GM21723 (cell line): ENCODE results near the gene TMEM204.

Experiments used
- ATAC-seq: cut with Tn5 transposase; IDR thresholded peaks from one replicate; pipeline ENCODE4 v1.9.1; 2021; ENCODE audit warnings: mild to moderate bottlenecking, moderate library complexity; ENCODE audit not compliant: unreplicated experiment

TMEM204 gene

DNA sequence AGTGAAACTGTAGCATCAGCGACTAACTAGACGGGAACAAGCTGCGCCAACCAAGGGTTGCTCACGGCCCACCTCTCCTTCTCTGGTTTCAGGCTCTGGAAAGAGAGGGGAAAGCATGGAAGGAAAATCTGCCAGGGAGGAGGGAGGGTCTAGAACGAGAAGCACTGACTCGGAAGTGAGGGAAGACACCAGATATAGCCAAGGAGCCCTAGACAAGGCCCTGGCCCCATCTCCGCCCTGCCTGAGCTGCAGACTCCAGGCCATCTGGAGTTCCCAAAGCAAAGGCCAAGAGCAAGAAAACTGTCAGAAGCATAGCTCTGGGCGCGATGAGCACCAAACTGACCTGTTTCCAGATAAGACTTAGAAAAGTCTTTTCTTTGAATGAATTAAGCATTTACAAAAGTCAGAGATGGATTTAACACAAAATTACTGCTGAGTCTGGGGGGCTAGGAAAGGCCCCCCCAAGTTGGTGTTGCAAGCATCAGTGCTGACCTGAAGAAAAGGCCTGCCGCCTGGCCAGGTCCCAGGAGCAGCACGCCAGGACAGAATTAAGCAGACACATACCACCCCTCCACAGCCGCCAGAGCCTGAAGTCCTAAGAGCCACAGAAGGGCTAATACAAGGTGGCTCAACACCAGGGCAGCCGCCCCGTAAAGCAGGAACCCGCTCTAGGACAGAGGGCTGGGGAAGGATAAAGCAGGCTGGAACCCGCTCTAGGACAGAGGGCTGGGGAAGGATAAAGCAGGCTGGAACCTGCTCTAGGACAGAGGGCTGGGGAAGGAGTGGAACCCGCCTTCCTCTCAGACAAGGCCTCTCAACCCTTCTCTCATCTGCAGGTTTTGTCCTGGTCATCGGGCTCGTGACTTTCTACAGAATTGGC, 20.7 kb downstream of the TMEM204 start:
- ATAC-seq: no peak

- no peak for ATAC-seq
These were observed 21.5 kb downstream of the TMEM204 start for GRCh38 chr16:1554826-1555445.

GRCh38 chr16:1556254-1556653, 22.8 kb downstream of the TMEM204 start:
- ATAC-seq: no peak

GRCh38 chr16:1557074-1557473, 23.6 kb downstream of the TMEM204 start:
- ATAC-seq: no peak

DNA sequence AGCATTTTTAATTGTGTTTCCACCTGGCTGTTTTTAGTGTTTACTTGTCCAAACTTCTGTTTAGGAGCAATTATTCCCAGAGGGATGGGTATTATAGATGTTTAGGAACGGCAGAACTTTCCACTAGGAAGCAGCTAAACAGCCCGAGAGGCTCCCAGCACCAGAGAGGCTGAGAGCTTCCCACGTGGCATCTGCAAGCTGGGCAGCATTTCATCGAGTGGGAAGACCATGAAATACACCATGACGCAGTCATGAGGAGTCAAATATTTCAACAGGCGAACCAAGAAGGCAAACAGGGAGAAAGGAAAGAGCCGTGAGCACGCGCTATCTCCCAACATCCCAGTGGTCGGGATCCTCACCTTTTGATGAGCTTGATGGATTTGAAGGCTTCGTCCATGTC, 24.1 kb downstream of the TMEM204 start:
- no peak for ATAC-seq

GRCh38 chr16:1559446-1559975, 26.0 kb downstream of the TMEM204 start:
- no peak for ATAC-seq

GRCh38 chr16:1560153-1560552, 26.7 kb downstream of the TMEM204 start:
- ATAC-seq: no peak

GRCh38 chr16:1560866-1561265, 27.4 kb downstream of the TMEM204 start:
- no peak for ATAC-seq

GRCh38 chr16:1561266-1561665, 27.8 kb downstream of the TMEM204 start:
- no peak for ATAC-seq

- ATAC-seq: no peak
These were observed 28.4 kb downstream of the TMEM204 start for GRCh38 chr16:1561836-1562235.

GRCh38 chr16:1563786-1564185, 30.3 kb downstream of the TMEM204 start:
- ATAC-seq: no peak

DNA sequence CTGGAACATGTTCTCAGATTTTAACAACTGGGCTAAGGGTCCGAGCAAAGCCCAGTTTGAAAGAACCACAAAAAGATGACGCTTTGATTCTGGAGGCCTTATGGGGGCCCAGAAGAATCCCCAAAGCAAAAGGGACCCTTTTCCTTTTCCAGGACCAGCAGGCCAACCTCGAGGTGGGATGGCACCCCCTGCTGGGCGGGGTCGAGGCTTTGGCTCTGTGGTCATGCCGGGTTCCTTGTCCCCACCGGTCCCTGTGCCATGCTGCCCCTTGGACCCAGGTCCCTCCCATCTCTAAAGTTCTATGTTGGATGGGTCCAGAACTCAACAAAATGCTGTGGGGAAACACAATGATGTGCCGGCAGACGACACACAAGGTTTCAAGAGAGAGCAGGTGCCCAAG, 30.9 kb downstream of the TMEM204 start:
- no peak for ATAC-seq

- no peak for ATAC-seq
These were observed 31.8 kb downstream of the TMEM204 start for GRCh38 chr16:1565083-1565805.

- no peak for ATAC-seq
These were observed 34.5 kb downstream of the TMEM204 start for GRCh38 chr16:1567988-1568387.

DNA sequence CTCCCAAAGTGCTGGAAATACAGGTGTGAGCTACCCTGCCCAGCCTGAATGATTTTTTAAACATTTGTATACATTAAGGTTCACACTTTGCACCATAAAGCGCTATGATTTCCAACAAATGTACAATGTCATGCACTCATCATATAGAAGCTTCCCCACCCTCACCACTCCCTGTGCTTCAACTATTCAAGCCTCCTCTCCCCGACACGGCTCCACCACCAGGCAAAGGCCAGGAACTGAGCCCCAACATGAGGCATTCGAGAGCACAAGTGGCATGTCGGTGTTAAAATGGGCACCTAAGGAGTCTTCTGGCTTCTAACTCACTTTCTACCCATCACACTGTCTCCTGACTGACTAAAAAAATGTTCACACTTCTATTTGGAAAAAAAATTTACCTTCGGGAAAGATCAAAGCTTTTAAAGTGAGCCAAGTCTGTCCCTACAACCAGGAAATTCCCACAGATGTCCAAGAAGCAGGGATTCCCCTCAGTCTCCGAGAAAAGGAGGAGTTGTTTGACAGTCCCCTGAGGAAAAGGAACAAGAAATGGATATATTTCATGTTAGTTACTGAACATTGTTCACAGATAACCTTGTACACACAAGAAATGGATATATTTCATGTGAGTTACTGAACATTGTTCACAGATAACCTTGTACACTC, 37.7 kb downstream of the TMEM204 start:
- no peak for ATAC-seq

DNA sequence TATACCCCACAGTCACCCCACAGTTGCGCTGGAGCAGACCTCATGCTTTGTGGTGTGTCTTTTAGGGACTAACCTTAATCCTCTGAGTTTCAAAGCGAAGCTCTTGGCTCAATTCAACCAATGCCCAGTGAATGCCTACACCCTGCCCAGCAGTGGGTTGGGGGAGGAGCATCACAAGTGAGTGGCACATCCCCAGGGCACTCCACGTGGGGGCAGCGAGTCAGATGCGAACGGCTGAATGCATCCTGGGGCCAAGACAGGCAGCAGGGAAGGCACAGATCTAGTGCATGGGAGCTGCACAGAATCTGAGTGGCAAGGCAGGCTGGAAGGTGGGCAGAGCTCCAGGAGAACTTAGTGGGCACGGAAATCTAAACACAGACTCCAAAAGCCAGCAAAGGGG, 39.2 kb downstream of the TMEM204 start:
- ATAC-seq: no peak

DNA sequence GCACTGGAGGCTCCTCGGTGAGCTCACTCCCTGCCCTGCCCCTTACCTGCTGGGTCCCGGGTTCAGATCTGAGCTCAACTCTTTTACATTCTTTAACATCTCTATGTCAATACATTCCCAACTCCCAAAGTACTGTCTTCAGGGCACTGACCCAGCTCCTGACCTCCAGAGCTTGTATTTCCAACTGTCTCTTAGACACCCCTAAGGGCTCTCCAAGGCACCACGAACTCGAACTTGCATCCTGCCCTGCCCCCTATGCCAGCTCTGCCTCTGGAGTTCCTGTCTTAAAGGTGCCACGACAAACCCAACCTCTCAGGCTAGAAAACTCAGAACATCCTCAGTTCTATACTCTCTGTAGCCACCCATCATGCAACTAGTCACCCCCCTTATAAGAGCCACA, 39.8 kb downstream of the TMEM204 start:
- no peak for ATAC-seq

GRCh38 chr16:1575578-1575977, 42.1 kb downstream of the TMEM204 start:
- ATAC-seq: no peak

DNA sequence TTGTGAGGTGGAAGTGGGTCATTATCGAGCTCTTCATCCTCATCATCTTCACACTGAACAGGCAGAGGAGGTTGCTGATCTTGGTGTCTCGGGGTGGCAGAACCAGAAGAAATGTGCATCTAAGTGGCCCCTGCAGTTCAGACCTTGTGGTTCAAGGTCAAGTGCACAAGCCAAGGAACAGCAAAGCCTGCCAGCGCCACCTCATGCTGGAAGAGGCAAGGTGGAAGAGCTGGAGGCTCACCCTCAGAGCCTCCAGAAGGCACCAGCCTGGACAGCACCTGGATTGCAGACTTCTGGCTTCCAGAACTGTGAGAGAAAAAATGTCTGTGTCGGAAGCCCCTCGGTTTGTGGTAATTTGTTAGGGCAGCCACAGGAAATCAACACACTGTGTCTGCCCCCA, 45.7 kb downstream of the TMEM204 start:
- no peak for ATAC-seq

GRCh38 chr16:1580256-1580655, 46.8 kb downstream of the TMEM204 start:
- ATAC-seq: no peak

- no peak for ATAC-seq
These were observed 47.5 kb downstream of the TMEM204 start for GRCh38 chr16:1580956-1581355.
